NCI-H2227 (cell line): ENCODE data around the gene OS9.

Source experiments
- DNase-seq: peaks from one replicate; lab custom pipeline; 2025; ENCODE audit not compliant: unreplicated experiment; lab: John Stamatoyannopoulos, UW

Gene OS9

GRCh38 chr12:57750561-57751431 lies 56.9 kb downstream of the OS9 start:
- DNase-seq: no peak

DNA sequence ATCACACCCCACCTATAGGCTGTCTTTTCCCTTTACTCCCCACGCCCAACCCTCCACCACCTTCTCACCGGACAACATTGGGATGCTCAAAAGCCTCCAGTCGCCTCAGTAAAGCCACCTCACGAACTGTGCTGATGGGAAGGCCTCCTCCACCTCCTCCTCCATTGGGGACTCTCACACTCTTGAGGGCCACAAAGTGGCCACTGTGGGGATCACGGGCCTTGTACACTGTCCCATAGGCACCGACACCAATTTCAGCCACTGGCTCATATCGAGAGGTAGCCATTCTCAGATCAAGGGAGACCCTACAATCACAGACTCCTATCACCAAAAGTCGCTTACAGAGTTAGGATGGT lies 57.5 kb downstream of the OS9 start:
- DNase-seq: no peak

GRCh38 chr12:57751788-57752667 lies 58.1 kb downstream of the OS9 start, which contains the start of gene CDK4:
Gene CDK4 (minus strand): TSS chr12:57752310. CDS start chr12:57751717, 593 bp downstream.
- peak; percentile 98 for DNase-seq

- DNase-seq: no peak
Measured at GRCh38 chr12:57752668-57753000, 58.7 kb downstream of the OS9 start.

DNA sequence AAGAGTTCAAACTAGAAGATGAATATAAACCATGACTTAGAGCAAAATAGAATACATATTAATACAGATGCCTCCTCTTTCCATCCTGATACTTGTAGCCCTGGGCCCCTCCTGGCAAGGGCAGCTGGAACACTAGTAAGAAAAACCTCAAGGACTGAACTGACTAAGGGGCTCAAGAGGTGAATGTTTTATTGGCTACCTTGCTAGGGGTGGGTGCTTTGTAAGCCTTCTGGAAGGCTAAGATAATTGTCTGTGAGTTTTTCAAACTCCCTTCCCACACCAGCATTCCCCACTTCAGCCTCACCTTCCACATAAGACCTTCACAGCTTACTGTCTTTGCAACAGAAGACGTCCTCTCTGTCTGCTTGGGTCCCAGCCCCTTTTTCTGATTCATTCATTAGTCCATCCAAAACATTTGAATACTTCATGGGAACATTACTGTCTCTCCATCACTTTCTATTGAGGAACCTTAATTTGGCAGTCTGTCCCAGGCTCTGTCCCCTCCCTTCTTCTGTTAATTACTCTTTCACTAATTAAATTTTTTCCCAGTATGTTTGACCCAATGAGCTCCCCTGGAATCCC lies 59.9 kb downstream of the OS9 start:
- no peak for DNase-seq

- DNase-seq: peak; percentile 84
Measured at GRCh38 chr12:57754411-57755193, 60.7 kb downstream of the OS9 start, which contains the start of gene MARCHF9. Gene MARCHF9 (plus strand): TSS chr12:57755103. CDS start chr12:57755529, 426 bp downstream.

DNA sequence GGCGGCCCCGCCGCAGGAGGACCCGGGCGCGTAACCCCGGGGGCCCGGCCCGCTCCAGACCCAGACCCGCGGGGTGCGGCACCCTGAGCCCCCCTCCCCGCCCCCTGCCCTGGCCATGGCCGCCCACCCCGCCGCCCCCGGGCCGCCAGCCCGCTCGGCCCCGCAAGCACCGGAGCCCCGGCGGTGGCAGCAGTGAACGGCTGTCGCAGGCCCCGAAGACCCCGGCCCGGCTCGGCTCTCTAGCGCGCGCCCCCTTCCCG lies 61.2 kb downstream of the OS9 start:
- DNase-seq: no peak

DNA sequence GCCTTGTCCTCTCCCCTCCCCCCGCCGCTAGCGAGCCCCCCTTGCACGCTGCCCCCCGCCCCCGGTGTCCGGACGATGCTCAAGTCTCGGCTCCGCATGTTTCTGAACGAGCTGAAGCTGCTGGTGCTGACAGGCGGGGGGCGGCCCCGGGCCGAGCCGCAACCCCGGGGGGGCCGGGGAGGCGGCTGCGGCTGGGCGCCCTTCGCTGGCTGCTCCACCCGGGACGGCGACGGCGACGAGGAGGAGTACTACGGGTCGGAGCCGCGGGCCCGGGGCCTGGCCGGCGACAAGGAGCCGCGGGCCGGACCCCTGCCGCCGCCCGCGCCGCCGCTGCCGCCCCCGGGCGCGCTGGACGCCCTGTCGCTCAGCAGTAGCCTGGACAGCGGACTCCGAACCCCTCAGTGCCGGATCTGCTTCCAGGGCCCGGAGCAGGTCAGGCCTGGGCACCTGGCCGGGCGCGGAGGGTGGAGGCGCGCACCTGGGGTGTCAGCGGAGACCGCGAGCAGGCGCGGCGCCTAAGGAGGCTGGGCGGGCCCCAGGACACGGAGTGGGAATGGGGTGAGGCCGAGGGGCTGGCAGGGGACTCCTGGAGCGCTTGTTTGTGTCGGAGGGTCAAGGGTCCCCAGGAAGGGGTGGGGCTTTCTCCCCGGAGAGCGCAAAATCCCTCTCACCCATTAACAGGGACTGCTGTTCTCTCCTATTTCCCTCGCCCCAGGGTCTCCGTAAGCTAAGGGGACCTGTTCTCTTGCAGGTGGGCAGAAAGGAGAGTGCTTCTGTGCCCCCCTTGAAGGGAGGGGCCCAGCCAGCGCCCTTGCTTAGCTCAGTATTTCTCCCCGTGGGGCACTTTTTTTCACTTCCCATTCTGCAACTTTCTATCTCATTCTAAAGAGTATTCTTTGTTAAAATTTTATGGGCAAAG lies 61.8 kb downstream of the OS9 start:
- no peak for DNase-seq

DNA sequence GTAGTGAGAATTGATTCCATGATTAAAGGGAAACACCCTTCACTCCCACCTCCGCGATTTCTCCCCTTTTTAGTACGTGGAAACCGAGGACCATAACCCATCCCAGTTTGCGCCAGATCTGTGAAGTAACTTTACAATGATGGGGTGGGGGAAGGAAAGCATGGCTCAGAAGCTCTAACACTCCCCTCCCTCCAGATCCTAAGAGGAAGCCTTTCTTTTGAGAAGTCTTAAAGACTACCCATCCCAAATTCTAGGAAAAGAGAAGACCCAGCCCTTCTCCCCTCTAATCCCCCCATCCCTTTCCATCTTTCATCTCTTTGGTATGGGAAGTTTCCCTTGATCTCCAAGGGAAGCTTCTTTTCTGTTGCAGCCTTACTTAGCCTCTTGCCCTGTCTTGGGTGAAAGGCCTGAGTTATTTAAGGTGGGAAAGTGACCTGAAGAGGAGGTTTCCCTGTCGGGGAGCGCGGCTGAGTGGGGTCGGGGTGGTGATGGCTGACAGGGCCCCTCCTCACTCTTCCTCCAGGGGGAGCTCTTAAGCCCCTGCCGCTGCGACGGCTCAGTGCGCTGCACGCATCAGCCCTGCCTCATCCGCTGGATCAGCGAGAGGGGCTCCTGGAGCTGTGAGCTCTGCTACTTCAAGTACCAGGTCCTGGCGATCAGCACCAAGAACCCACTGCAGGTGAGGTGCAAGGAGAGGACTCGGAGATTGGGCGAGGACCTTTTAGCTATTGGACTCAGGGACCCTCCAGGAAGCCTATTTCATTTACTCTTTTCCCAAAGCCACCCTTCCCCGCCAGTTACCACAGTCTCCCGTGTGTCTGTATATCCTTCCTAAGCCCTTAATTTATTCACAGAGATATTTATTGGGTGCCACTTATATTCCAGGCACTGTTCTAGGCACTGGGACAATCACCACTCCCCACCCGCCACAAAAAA lies 62.7 kb downstream of the OS9 start:
- peak; percentile 57 for DNase-seq

DNA sequence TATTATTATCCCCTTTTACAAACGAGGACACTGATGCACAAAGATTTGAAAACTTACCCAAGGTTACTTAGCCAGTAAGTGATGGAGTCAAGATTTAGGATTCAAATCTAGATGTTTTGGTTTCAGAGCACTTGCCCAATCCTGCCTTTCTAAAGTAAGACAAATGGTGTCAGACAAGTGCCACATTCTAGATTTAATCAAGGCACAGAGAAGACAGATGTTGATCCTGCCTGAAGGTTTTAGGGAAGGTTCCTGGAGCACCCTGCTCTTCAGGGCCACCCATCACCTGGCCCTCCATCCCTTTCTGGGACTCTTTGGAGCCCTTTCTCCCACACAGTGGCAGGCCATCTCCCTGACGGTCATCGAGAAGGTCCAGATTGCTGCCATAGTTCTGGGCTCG lies 63.8 kb downstream of the OS9 start:
- no peak for DNase-seq

DNA sequence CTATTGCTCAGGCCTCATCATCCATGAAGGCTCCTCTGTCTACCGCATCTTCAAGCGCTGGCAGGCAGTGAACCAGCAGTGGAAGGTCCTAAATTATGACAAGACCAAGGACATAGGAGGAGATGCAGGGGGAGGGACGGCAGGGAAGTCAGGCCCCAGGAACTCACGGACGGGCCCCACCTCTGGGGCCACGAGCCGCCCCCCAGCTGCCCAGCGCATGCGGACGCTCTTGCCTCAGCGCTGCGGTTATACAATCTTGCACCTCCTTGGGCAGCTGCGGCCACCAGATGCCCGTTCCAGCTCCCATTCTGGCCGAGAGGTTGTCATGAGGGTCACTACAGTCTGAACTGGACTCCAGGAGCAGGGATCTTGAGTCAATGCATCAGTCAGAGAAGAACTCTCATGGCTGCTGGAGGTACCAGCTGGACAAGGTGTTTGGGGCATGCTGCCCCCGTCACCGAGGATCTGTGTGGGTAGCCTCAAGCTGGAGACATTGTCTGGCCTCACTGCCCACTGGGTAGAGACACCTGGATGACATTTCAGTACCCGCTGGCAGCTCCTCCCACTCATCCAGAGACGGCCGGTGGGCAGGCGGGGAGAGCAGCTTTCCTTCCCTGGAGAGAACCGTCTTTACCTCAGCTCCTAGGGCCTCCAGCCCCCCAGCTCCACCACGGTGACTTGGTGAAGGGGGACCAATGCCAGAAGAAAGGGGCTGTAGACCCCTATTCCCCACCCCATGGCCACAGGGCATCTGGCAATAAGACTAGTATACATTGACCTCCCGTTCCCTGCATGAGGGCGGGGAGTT lies 64.8 kb downstream of the OS9 start:
- no peak for DNase-seq

DNA sequence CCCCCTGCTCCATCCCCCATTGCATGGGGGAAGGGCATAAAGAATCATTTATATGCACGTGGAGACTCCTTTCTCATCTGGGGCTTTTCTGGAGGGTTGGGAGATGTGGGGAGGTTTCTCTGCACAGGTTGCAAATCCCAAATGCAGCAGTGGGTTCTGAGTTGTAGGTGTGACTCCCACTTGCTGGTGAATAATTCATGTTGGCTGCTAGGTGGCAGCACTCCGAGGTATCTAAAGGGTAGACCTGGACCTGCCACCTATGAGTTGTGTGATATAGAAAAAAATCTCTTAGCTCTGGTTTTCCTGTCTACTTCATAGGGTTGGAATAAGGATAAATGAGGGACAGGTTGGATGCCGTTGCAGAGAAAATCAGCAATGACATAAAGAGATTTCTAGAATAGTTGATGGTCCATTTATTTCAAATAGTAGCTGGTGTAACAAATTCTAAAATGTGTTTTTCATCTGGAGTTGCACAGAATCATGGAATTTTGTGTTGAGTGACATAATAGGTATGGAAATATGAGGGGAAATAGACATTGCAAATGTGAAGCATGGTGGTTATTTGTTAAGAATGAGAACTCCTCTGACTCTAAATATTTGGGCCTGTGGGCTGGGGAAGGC lies 65.5 kb downstream of the OS9 start:
- DNase-seq: peak; percentile 20

DNA sequence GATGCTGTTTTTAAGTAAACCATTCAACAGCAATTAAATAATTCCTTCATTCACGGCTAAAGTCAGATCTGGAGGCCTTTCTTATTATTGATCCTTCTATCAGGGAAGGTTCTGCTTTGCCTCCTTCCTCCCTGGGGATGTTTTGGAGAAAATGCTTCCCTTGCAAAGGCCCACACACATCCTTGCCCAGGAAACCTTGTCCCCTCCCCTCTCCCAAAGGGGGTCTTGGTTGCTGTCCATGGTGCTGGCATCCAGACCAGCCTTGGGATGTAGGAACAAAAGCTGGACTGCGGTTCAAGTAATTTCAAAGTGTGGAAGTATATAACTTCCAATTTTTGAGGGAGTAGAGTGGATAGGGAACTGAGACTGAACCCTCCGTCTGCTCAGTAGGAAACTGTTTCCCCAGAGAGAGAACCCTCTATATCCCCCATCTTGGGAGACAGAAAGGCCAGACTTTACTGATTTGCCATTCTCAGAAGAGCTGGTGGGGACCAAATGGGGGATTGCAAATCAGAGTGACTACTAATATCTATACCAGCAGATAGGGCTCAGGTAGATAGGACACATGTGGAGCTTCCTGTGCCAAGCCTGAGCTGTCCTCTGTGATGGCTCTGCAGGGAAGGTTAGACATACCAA lies 66.5 kb downstream of the OS9 start:
- DNase-seq: no peak

- no peak for DNase-seq
Measured at GRCh38 chr12:57761391-57761998, 67.6 kb downstream of the OS9 start.

DNA sequence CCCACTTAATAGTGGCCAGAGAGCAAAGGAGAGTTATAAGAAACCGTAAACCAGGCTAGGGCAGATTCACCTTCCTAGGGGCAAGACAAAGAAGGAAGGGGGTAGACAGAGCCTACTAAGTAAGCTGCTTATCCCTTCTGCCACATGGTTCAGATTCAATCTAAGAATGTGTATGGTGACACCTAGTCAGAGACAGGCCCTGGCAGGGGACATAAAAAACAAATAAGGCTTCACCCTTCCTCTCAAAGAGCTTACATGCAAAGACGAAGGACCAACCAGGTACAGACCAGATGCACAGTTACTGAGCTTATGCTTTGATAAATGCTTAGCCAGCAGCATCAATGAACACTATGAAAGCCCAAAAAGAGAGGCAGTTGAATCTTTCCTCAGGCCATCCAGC lies 68.5 kb downstream of the OS9 start:
- DNase-seq: no peak

DNA sequence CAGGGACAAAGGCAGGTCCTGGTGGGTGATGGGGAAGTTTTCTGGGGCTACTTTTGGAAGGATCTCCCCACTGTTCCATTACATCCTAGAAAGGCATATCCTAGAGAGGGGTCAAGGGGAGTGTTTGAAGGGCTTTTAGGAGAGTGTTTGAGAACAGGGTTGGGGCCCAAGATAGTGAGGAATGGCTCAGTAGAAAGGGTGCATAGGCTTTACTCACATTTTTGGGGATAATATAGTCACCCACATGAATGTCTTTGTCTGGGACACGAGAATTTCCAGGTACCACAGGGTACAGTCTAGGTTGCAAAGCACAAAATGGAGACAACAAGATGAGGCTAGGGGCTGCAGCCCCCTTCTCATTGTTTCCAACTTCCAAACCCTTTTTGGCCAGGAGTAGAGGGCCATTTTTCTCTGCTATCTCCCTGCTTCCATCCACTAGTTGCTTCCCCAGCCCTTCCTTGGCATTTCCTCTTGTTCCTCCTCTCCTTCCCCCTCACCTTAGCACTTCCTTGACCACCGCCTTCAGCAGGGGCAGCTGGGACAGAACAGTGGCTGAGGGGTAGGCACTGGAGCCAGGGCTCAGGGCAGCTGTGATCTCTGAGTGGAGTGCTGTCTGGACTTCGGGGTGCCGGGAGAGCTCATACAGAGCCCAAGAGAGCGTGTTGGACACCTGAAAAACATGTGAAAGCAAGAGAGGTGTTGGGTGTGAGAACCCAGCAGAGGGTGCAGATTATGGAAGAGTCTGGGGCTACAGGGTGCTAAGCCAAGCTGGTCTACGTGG lies 70.1 kb downstream of the OS9 start:
- DNase-seq: no peak
